GM23248 (cell line): Measurements from ENCODE around the gene ATP10D.
"Not testable (repeated sequence)": the region's sequence is repeated elsewhere in the genome, so short reads cannot be mapped to it uniquely, and the experiment has no call there.

Experiments used
- EZH2 ChIP-seq: fragments of 200-600 bp; sonication (generic); IDR thresholded peaks from 2 replicates; pipeline ENCODE4 v1.6.1; 2018; ENCODE audit warnings: antibody characterized with exemption, mild to moderate bottlenecking; ENCODE audit not compliant: insufficient read depth, poor library complexity, severe bottlenecking
- EZH2phosphoT487 ChIP-seq: fragments of 200-600 bp; sonication (generic); IDR thresholded peaks from 2 replicates; pipeline ENCODE4 v1.6.1; 2018; ENCODE audit warnings: antibody characterized with exemption, moderate library complexity, mild to moderate bottlenecking, low read depth; ENCODE audit not compliant: insufficient read depth

DNA sequence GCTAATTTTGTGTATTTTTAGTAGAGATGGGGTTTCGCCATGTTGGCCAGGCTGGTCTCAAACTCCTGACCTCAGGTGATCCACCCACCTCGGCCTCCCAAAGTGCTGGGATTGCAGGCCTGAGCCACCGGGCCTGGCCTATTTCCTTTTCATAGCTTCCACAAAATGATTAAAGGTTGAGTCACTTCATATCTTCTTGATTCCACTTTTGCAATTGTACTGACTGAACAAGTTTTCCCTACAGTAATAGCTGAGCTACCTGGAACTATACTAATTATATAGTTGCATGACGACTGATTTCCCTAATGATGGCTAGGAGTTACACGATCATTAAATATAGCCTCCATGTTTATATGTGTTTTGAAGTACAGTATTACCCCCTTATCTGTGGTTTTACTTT lies 57.6 kb downstream of the ATP10D start:
- not testable (repeated sequence) for TF ChIP-seq EZH2, EZH2phosphoT487
